NCI-H146 (cell line): ENCODE measurements around the gene SNTA1.
"Not testable (repeated sequence)": the region's sequence is repeated elsewhere in the genome, so short reads cannot be mapped to it uniquely, and the experiment has no call there.

Source experiments
- DNase-seq: peaks from one replicate; lab custom pipeline; 2025; lab: John Stamatoyannopoulos, UW

Gene SNTA1

GRCh38 chr20:33431797-33432381 lies 11.7 kb downstream of the SNTA1 start:
- no peak for DNase-seq

GRCh38 chr20:33423875-33424274 lies 19.7 kb downstream of the SNTA1 start:
- not testable (repeated sequence) for DNase-seq

- no peak for DNase-seq
Observed at GRCh38 chr20:33423141-33423834, 20.3 kb downstream of the SNTA1 start.

- DNase-seq, result no peak
Observed at GRCh38 chr20:33419140-33419974, 24.2 kb downstream of the SNTA1 start.

GRCh38 chr20:33418033-33418432 lies 25.5 kb downstream of the SNTA1 start:
- no peak for DNase-seq

- peak; percentile 45 for DNase-seq
Observed at GRCh38 chr20:33415948-33416347, 27.6 kb downstream of the SNTA1 start.

GRCh38 chr20:33412484-33412838 lies 31.1 kb downstream of the SNTA1 start:
- DNase-seq, result no peak

GRCh38 chr20:33411711-33412483 lies 31.7 kb downstream of the SNTA1 start:
- no peak for DNase-seq

- DNase-seq, result no peak
Observed at GRCh38 chr20:33411242-33411641, 32.3 kb downstream of the SNTA1 start.

- no peak for DNase-seq
Observed at GRCh38 chr20:33410081-33410742, 33.4 kb downstream of the SNTA1 start.

- no peak for DNase-seq
Observed at GRCh38 chr20:33408716-33409654, 34.6 kb downstream of the SNTA1 start.

GRCh38 chr20:33408313-33408712 lies 35.2 kb downstream of the SNTA1 start:
- no peak for DNase-seq

- no peak for DNase-seq
Observed at GRCh38 chr20:33407796-33408195, 35.8 kb downstream of the SNTA1 start.

- no peak for DNase-seq
Observed at GRCh38 chr20:33407251-33407650, 36.3 kb downstream of the SNTA1 start.

GRCh38 chr20:33404281-33404680 lies 39.3 kb downstream of the SNTA1 start:
- DNase-seq, result no peak

- peak; percentile 60 for DNase-seq
Observed at GRCh38 chr20:33401921-33402369, 41.6 kb downstream of the SNTA1 start.

- peak; percentile 96 for DNase-seq
Observed at GRCh38 chr20:33401184-33401920, 42.2 kb downstream of the SNTA1 start, which contains the start of gene CDK5RAP1. TSS of gene CDK5RAP1 (minus strand) at chr20:33401519. CDS start at chr20:33397064, 4,455 bp downstream.

- peak; percentile 63 for DNase-seq
Observed at GRCh38 chr20:33400812-33401183, 42.8 kb downstream of the SNTA1 start.

GRCh38 chr20:33399924-33400323 lies 43.6 kb downstream of the SNTA1 start:
- no peak for DNase-seq

GRCh38 chr20:33394718-33395117 lies 48.8 kb downstream of the SNTA1 start:
- no peak for DNase-seq
